OCI-LY3 (cell line): ENCODE data around the gene AIF1.

Experiments
- H2AFZ ChIP-seq: fragments of 200-600, 300-600 bp; shearing (Covaris generic); 2 replicates; pipeline ENCODE4 v1.6.0; 2014; ENCODE audit warnings: antibody characterized with exemption, low read depth, low read length
- H3K27ac ChIP-seq: fragments of 200-600, 300-600 bp; sonication (generic); 2 replicates; pipeline ENCODE4 v1.5.1; 2014; ENCODE audit warnings: mild to moderate bottlenecking, low read length, moderate library complexity, mixed read lengths
- H3K27me3 ChIP-seq: fragments of 200-600, 300-600 bp; sonication (generic); 2 replicates; pipeline ENCODE4 v1.6.1; 2014; ENCODE audit warnings: low read depth, low read length, mixed read lengths
- H3K36me3 ChIP-seq: fragments of 200-600, 300-600 bp; sonication (generic); replicated peaks from 2 replicates; pipeline ENCODE3; 2014; ENCODE audit warnings: low read depth, low read length, mixed read lengths
- H3K4me1 ChIP-seq: fragments of 300-600, 200-600 bp; sonication (generic); 2 replicates; pipeline ENCODE4 v1.6.1; 2014; ENCODE audit warnings: low read length, mixed read lengths
- H3K4me2 ChIP-seq: fragments of 200-600, 300-600 bp; sonication (generic); 2 replicates; pipeline ENCODE4 v1.6.1; 2014; ENCODE audit warnings: low read length, mixed read lengths
- H3K4me3 ChIP-seq: fragments of 300-600, 200-600 bp; sonication (generic); 2 replicates; pipeline ENCODE4 v1.5.1; 2014; ENCODE audit warnings: antibody characterized with exemption, mild to moderate bottlenecking, low read length, moderate library complexity
- H3K79me2 ChIP-seq: fragments of 300-600, 200-600 bp; shearing (Covaris generic); 2 replicates; pipeline ENCODE4 v1.6.1; 2014; ENCODE audit warnings: mild to moderate bottlenecking, low read length, mixed read lengths
- H3K9ac ChIP-seq: fragments of 300-600, 200-600 bp; shearing (Covaris generic); 2 replicates; pipeline ENCODE4 v1.6.0; 2014; ENCODE audit warnings: mild to moderate bottlenecking, low read length, moderate library complexity
- H3K9me3 ChIP-seq: fragments of 200-600, 300-600 bp; shearing (Covaris generic); 2 replicates; pipeline ENCODE4 v1.6.1; 2014; ENCODE audit warnings: low read length, mixed read lengths; ENCODE audit not compliant: insufficient read depth
- H4K20me1 ChIP-seq: fragments of 200-600, 300-600 bp; sonication (generic); 2 replicates; pipeline ENCODE4 v1.6.1; 2016; ENCODE audit warnings: low read length, mixed read lengths; ENCODE audit not compliant: insufficient read depth
- CTCF ChIP-seq: fragments of 200-600, 300-600 bp; sonication (generic); IDR thresholded peaks from 2 replicates; pipeline ENCODE4 v1.5.1; 2014; ENCODE audit warnings: antibody characterized with exemption, low read length, low read depth
- EZH2phosphoT487 ChIP-seq: fragments of 200-600 bp; shearing (Covaris generic); IDR thresholded peaks from 2 replicates; pipeline ENCODE4 v1.6.1; 2018; ENCODE audit warnings: antibody characterized with exemption, mixed run types, low read depth

Gene AIF1

DNA sequence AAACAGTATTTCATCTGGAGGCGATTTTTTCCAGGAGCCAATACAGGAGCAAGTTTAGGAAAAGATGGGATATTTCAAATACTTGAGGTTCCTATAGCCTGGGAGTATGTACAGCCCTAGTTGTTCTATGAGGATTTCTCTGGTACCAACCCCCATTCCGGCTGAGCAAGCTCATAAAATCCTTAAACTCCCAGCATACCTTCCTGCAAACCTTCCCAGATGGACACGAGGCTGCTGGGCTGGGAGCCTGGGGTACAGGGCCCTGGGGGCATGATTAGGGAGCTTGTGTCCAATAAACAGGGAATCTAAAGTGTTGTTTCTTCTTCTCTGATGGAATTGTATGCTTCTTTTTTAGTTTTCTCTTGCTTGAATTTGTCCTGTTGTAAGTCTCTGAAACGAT, 7.0 kb downstream of the AIF1 start:
- H3K36me3 ChIP-seq = peaks cover 48% of the 10 kb centered on the region
- peaks cover 46% of the 10 kb centered on the region for H3K79me2 ChIP-seq
- peak overlapping the region; percentile 95 for H3K4me2 ChIP-seq
- H2AFZ ChIP-seq = no peak overlapping the region
- TF ChIP-seq EZH2phosphoT487 (no peak), CTCF (no peak)
- peaks cover 18% of the 10 kb centered on the region for H4K20me1 ChIP-seq
- peak overlapping the region; percentile 99 for H3K9ac ChIP-seq
- H3K27ac ChIP-seq = peak overlapping the region; percentile 85; the same call in 1 of the 2 replicates
- peak overlapping the region; percentile 98 for H3K4me3 ChIP-seq
- H3K9me3 ChIP-seq = no peaks in the 10 kb centered on the region
- no peaks in the 10 kb centered on the region for H3K27me3 ChIP-seq
- peaks cover 14% of the 10 kb centered on the region for H3K4me1 ChIP-seq

DNA sequence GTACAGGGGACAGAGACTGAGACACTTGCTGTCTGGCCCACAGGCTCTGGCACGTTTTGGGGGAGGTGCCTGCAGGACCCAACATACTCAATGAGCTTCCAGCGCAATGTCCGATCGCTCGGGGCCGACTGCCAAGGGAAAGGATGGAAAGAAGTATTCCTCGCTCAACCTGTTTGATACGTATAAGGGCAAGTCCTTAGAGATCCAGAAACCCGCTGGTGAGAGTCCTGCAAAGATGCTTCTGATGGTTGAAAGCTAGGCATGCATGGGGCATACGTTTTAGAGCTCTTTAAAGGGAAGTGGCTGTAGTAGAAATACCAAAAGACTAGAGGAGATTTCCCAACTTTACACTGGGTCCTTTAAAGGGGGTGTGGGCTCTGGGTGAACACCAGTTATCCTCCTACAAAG, 7.7 kb downstream of the AIF1 start:
- Histone ChIP-seq H3K36me3 (peaks cover 54% of the 10 kb centered on the region), H3K9me3 (no peaks in the 10 kb centered on the region), H3K9ac (no peak overlapping the region), H3K79me2 (peaks cover 46% of the 10 kb centered on the region), H3K4me3 (no peak overlapping the region), H2AFZ (no peak overlapping the region), H3K27ac (no peak overlapping the region), H4K20me1 (peaks cover 18% of the 10 kb centered on the region), H3K4me2 (no peak overlapping the region), H3K27me3 (no peaks in the 10 kb centered on the region), H3K4me1 (peaks cover 14% of the 10 kb centered on the region)
- no peak for TF ChIP-seq CTCF
- TF ChIP-seq EZH2phosphoT487 = no peak

- H3K36me3 ChIP-seq = peaks cover 60% of the 10 kb centered on the region
- no peak overlapping the region for H2AFZ ChIP-seq
- no peak overlapping the region for H3K4me2 ChIP-seq
- no peaks in the 10 kb centered on the region for H3K27me3 ChIP-seq
- peaks cover 18% of the 10 kb centered on the region for H4K20me1 ChIP-seq
- H3K9ac ChIP-seq = no peak overlapping the region
- H3K4me1 ChIP-seq = peaks cover 14% of the 10 kb centered on the region
- peaks cover 46% of the 10 kb centered on the region for H3K79me2 ChIP-seq
- H3K4me3 ChIP-seq = no peak overlapping the region
- TF ChIP-seq EZH2phosphoT487 = no peak
- TF ChIP-seq CTCF = no peak
- no peak overlapping the region for H3K27ac ChIP-seq
- H3K9me3 ChIP-seq = no peaks in the 10 kb centered on the region
Measured at GRCh38 chr6:31624070-31624469, 9.0 kb downstream of the AIF1 start.

- Histone ChIP-seq H3K36me3 (peaks cover 62% of the 10 kb centered on the region), H4K20me1 (peaks cover 13% of the 10 kb centered on the region), H3K79me2 (peaks cover 32% of the 10 kb centered on the region), H3K4me3 (no peak overlapping the region), H3K27me3 (no peaks in the 10 kb centered on the region), H2AFZ (no peak overlapping the region), H3K9me3 (no peaks in the 10 kb centered on the region), H3K4me2 (no peak overlapping the region), H3K9ac (no peak overlapping the region), H3K4me1 (peaks cover 6% of the 10 kb centered on the region), H3K27ac (no peak overlapping the region)
- TF ChIP-seq EZH2phosphoT487 (no peak), CTCF (no peak)
Measured at GRCh38 chr6:31626952-31627351, 11.9 kb downstream of the AIF1 start.
